GM15510 (cell line): Measurements from ENCODE around the gene RNF207.

Experiments used
- POLR2A ChIP-seq: IDR thresholded peaks from 3 replicates; pipeline ENCODE4 v1.6.1; 2011; ENCODE audit warnings: borderline replicate concordance; ENCODE audit not compliant: insufficient read length; ENCODE audit errors: extremely low read depth

Gene RNF207, protein sequence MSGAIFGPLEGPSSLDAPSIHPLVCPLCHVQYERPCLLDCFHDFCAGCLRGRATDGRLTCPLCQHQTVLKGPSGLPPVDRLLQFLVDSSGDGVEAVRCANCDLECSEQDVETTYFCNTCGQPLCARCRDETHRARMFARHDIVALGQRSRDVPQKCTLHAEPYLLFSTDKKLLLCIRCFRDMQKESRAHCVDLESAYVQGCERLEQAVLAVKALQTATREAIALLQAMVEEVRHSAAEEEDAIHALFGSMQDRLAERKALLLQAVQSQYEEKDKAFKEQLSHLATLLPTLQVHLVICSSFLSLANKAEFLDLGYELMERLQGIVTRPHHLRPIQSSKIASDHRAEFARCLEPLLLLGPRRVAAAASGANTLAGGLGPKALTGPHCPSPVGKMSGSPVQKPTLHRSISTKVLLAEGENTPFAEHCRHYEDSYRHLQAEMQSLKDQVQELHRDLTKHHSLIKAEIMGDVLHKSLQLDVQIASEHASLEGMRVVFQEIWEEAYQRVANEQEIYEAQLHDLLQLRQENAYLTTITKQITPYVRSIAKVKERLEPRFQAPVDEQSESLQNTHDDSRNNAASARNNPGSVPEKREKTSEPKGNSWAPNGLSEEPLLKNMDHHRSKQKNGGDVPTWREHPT

DNA sequence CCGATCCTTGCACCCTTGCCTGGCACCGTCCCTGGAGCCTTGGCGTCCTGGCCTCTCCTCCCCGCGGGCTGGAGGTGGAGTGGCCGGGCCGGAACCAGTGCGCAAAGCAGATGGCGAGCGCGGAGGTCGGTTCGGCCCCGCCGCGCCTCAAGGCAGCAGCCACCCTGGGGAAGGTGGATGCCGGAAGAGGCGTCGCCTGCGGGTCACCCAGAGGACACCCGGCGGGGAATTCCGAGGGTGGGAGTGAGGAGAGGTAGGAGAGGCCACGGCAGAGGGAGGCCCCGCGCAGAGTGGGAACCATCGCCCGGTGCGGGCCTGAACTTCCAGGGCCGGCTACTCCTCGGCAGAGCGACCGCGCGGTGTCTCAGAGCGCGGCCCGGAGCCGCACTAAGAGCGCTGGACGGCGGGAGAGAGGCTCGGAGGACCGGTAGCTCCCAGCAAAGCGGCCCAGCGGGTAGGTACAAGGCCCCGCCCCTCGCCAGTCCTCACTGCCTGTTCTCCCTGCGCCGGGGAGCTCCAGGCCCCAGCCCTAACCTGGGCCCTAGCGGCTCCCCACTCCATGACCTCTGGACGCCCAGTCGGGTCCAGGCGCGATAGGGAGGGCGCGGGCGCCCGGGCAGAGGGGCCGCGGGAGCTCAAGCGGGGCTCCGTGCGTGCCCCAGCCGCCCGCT lies at the start of gene RNF207:
TSS of gene RNF207 (plus strand) at position 271 of the 671 bp plus-strand sequence. CDS start 417 bp downstream, outside the sequence.
- peak; percentile 65 for TF ChIP-seq POLR2A

DNA sequence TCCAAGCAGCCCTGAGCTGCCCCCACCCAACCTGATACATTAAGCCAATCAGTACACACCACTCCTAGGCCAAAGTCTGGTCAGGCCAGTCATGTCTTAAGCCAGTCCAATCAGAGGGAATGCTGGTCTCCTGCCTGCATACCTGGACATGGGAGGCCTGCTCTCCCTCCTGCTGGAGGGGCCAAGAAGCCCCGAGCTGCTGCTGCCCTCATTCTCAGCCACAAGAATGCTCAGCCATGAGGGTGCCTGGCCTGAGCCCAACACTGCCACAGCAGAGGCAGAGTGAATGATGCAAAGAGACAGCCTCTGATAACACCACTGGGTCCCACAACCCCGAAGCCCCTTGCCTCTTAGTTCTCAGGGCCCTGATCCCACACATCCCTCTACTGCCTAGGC lies 48.8 kb upstream of the RNF207 start:
- no peak for TF ChIP-seq POLR2A

DNA sequence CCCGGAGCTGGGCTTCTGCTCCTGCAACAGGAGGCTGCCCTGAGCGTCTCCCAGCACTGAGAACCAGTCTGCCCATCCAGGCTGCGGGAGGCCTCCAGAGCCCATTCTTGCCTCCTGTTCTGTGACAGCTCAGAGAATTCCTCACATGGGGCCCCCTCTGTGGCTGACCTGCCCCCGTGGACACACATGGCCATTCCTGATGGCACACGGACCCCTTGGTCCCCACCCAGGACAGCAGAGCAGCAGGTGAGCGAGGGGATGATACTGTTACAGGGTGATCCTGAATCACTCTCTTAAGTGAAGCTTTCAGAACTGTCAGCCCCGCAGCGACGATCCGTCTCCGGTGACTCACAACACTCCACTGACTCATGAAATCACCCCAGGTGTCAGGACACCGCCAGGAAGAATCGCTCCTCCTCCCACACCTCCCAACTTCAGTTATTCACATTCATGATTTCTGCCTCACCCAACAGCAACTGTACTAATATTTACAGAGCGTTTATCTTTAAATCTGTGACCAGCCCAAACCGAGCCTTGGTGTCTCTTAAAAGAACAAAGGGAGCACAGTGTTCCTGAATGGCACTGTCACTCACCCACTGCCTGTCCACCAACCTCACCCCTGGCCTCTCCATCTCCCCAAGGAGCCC lies 48.3 kb upstream of the RNF207 start:
- TF ChIP-seq POLR2A, result no peak

DNA sequence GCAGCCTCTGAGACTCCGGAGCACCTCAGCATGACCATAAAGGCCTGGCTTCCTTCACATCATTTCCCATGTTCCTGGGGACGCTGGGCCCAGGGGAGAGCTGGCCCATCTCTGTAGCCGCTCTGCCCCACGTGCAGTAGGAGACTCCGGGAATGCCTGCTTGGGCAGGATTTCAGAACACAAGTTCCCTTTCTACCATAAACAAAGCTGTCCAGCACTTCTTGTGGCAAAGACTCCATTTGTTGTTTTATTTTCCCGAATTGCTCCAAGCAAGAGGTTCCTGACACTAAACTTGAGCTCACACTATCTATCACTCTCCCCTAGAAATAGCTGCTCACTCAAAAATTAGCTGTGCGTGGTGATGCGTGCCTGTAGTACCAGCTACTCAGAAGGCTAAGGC lies 47.7 kb upstream of the RNF207 start:
- TF ChIP-seq POLR2A, result no peak

DNA sequence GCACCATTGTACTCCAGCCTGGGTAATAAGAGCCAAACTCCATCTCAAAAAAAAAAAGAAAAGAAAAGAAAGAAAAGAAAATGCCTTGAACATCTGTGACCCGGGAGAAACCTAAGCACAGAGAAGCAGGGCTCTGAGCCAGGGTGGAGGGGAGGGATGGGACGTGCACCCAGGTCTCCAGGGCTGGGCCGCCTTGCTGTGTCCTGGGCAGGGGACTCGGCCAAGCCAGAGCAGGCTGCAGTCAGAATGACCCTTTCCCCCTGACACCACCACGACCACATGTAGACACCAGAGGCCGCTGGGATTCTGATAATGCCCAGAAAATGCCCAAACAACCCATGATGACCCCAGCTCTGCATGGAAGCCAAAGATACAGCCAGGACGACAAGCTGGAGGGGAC lies 43.6 kb upstream of the RNF207 start:
- TF ChIP-seq POLR2A, result no peak

DNA sequence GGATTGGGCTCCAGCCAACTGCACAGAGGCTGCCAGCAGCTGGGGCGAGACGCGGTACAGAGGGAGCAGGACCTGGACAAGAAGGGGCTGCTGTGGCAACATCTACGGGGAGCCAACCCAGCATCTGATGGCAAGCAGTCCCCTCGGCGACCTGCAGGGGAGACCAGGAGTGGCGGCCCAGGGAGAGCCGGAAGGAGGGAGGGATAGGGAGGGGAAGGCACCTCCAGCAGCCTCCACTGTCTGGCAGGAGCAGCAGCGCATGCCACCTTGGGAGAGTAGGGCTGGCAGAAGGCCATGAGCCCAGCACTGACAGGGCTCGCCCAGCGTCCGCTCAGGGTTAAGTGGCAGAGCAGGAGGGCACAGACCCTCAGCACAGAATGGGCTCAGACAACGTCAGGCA lies 43.1 kb upstream of the RNF207 start:
- TF ChIP-seq POLR2A, result no peak

DNA sequence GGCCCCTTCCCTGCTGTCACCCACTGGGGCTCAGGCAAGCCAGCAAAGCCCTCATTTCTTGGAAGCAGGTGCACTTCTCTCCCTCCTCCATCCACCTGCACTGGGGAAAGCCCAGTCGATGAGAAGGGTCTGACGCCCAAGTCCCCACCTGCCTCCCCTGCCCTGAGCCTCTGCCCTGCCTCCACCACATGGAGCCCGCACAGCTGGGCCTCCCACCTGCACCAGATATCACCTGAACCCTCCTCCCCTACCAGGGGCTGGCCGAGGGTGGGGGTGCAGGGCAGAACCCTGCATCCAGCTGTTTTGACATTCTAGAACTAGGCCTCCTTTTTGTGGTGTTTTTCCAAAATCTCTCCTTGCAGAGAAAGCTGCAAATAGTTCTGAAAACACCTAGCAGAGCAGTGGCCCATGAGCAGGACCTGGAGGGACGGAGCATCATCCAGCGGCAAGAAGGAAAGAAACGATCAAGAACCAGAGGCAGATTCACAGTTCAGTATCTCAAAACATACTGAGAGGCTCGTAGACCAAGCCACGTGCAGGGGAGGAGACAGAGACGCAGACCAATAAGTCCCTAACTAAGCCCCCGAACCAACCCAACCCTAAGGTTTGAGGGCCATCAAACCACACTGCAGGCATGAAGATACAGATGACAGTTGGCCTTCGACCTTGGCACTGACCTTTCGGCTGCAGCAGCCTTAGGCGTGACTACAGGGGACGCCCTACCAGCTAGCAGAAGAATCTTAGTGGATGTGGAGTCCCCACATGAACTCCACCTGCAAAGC lies 42.5 kb upstream of the RNF207 start:
- no peak for TF ChIP-seq POLR2A

DNA sequence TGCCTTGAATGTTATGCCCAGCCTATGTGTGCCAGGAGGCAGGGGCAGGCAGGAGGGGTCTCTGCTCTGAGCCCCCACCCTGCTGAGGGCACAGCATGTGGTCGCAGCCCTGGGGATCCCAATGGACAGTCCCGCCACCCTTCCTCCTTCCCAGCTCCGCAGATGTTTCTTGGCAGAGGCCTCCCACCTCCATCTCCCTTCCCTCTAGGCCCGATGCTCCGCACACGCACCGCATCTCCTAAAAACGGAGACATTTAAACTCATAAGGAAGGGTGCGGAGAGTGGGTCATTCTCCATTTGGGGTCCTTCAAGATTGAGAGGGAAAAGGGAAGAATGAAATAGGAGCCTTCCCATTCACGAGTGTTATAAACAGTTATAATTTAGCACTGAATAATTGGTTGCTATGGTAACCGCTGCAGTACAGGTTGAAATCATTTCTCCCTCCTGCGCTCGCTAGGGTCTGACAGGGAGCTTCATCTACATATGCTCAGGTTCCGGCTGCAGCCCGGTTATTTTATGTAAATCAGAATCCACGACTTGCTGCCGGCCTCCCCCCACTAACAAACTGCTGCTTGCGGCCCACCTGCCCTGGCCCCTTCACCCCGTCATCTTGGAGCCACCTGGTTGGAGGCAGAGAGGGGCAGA lies 41.8 kb upstream of the RNF207 start:
- TF ChIP-seq POLR2A, result no peak

DNA sequence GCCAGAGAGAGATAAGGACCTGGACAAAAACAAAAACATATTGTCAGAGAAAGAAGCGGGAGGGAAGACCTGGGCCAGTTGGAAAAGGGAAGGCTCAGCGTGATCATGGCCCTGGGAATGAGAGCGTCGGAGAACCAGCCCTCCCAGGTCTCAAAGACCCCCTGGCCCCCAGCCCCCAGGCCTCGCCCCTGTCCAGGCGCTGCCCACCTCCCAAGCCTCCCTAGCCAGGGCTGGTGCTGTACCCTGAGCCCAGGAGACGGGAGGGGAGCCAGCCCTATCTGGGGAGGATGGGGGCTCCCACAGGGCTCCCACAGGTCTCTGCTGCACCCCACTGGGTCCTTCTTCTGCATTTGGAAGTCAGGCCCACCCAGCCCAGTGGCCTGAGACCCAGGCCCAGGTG lies 40.9 kb upstream of the RNF207 start:
- TF ChIP-seq POLR2A, result no peak

DNA sequence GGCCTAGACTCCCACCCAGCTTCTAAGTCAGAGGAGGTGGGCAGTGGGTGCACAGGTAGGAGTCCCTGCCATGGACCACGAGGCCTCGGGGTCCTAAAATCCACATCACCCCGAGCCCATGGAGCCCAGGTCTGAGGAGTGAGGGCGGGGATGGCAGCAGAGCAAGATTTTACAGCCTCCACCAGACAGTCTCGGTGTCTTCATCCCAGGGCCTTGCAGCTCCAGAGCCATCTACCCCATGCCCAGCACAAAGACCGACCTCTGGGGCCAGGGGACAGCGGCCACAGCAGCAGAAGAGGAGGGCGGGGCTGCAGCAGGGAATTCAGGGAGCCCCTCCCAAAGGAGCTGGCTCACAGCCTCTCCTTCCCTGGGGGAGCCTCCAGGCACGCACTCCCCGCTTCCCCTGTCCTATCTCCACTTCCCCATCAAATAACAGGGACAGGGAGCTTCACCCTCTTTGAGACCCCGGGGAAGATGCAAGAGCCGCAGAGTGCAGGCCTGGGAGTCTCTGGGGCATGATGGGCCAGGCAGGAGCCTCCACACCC lies 40.4 kb upstream of the RNF207 start:
- TF ChIP-seq POLR2A, result no peak

DNA sequence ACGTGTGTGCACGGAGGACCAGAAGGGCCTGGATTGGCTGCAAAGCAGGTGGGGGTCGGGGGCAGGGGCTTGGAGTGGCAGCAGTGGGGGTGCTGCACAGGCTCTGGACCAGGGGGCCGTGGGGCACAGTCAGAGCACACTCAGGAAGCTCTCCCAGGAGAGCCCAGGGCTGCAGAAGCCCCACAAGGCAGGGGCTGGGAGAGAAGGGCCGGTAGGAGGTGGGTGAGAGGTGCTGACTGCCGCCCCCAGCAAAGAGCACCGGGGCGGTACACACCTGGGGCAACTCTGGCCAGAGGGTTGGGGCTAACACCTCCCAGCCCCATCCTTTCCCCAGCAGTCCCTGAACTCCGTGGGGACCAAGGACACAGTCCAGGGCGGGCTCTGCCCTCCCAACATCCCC lies 39.7 kb upstream of the RNF207 start:
- no peak for TF ChIP-seq POLR2A

DNA sequence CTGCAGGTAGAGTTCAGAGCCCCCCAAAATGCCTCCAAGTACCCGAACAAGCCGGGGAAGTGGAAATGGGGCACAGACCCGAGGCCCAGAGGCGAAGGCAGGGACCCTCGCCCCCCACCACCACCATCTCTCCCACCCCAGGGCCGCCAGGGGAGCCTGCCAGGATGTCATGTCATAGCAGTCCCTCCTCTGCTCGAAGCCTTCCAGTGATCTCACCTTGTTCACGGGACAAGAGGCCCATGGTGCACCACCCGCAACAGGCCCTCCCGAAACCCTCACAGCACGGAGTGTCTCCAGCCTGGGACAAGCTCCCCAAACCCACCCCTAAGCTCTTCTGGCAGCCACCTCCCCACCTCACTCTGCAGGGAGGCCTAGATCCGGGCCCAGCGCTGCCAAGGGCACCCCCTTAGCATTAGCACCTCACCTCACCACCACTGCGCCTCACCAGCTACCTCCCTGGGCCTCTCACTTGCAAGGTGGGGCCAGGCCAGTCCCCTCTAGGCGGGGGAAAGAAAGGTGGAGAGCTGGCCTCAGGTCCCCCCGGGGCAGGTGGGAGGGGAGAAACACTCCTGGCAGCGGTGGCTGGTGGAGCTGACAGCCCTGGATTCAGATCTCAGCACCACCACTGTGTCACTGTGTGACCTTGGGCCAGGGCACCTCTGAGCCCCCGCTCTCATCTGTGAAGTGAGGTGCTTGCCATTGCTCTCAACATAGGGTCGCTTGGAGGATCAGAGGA lies 39.1 kb upstream of the RNF207 start:
- TF ChIP-seq POLR2A, result no peak
